ENCODE measurements around the gene FLOT2. TPM values are rescaled to one million over a fixed set of nuclear protein-coding genes. Genes with fewer than 3 reads are reported as not detected.

The FLOT2 gene
- total RNA-seq, 1 experiment from 2014 or later: 98.1 TPM

- ATAC-seq: no peak
- no peaks in the 10 kb centered on the region for H4K20me1 ChIP-seq (ENCODE audit: insufficient read depth)
- peaks cover 11% of the 10 kb centered on the region for H3K79me2 ChIP-seq (ENCODE audit: insufficient read depth, low read length)
- no peak overlapping the region for H3K4me3 ChIP-seq (replicated peaks in 1 of 2; ENCODE audit: low read depth in 1 of 2, low read length in 2 of 2)
- H3K4me1 ChIP-seq (ENCODE audit: control insufficient read depth in 1 of 2, insufficient read depth in 2 of 2, low read length in 2 of 2): peaks cover 4 to 14% of the 10 kb centered on the region in 2 experiments; a peak in 3 of 4 replicates
- ChIA-PET POLR2A (no interaction called here), CTCF (no interaction called here), RAD21 (ENCODE audit: low non-redundant PET in 1 of 2, low total read pairs in 2 of 2, uncharacterized antibody in 2 of 2, unreplicated experiment in 2 of 2) (interaction anchor here in 1 of 2 experiments (1.2 kb wide), 1 partner anchor 97 kb away, joined by 3 read pairs; no protein-coding TSS in a partner anchor)
- intact Hi-C loops (cut with micrococcal nuclease): no loop called here
- no peaks in the 10 kb centered on the region for H3K9me3 ChIP-seq (ENCODE audit: control insufficient read depth in 1 of 2, insufficient read depth in 1 of 2, low read depth in 1 of 2, low read length in 2 of 2)
- no peak for DNase-seq (ENCODE audit: low read depth, low spot score)
- BruUV-seq (replicated peaks): no TSS peak
- H3K27me3 ChIP-seq (ENCODE audit: insufficient read depth, low read length): no peaks in the 10 kb centered on the region
- H3K27ac ChIP-seq (ENCODE audit: low read depth, low read length): no peak overlapping the region
- H3K4me2 ChIP-seq (ENCODE audit: low read length): no peak overlapping the region
- H2AFZ ChIP-seq (ENCODE audit: low read depth, low read length, poor library complexity, severe bottlenecking): no peak overlapping the region
- no peaks in the 10 kb centered on the region for H3K9me2 ChIP-seq (ENCODE audit: insufficient read depth)
- H3K9ac ChIP-seq (ENCODE audit: low read length): no peak overlapping the region
- TF ChIP-seq JUND (IDR thresholded peaks at IDR 0.05) (no peak), RAD21 (IDR thresholded peaks at IDR 0.05; ENCODE audit: low read depth) (no peak), FOSL1 (IDR thresholded peaks at IDR 0.05; ENCODE audit: low read depth) (no peak), TCF7L2 (IDR thresholded peaks at IDR 0.05; ENCODE audit: borderline replicate concordance, extremely low read depth, insufficient read depth, insufficient read length) (no peak), CEBPB (IDR thresholded peaks at IDR 0.05; ENCODE audit: low read depth) (no peak), YY1 (IDR thresholded peaks at IDR 0.05; ENCODE audit: extremely low read depth, insufficient replicate concordance, low read depth, low read length) (no peak), ZNF274 (IDR thresholded peaks at IDR 0.05; ENCODE audit: low read depth, low read length) (no peak)
- TF ChIP-seq, protein P1, sequence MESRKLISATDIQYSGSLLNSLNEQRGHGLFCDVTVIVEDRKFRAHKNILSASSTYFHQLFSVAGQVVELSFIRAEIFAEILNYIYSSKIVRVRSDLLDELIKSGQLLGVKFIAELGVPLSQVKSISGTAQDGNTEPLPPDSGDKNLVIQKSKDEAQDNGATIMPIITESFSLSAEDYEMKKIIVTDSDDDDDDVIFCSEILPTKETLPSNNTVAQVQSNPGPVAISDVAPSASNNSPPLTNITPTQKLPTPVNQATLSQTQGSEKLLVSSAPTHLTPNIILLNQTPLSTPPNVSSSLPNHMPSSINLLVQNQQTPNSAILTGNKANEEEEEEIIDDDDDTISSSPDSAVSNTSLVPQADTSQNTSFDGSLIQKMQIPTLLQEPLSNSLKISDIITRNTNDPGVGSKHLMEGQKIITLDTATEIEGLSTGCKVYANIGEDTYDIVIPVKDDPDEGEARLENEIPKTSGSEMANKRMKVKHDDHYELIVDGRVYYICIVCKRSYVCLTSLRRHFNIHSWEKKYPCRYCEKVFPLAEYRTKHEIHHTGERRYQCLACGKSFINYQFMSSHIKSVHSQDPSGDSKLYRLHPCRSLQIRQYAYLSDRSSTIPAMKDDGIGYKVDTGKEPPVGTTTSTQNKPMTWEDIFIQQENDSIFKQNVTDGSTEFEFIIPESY (IDR thresholded peaks at IDR 0.05; ENCODE audit: extremely low read depth, insufficient replicate concordance, low read length): no peak
- TF ChIP-seq, protein P2, sequence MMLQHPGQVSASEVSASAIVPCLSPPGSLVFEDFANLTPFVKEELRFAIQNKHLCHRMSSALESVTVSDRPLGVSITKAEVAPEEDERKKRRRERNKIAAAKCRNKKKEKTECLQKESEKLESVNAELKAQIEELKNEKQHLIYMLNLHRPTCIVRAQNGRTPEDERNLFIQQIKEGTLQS (IDR thresholded peaks at IDR 0.05): no peak
- peaks cover 9 to 17% of the 10 kb centered on the region in 2 experiments; a peak in 3 of 4 replicates for H3K36me3 ChIP-seq (ENCODE audit: control insufficient read depth in 1 of 2, insufficient read depth in 2 of 2, low read length in 2 of 2)
These were observed 37.1 kb downstream of the FLOT2 start for GRCh38 chr17:28860363-28860808.

Data from HCT116 (cell line).